Esophagus muscularis mucosa (tissue), 4 donors: ENCODE results near the gene FAR2. TPM values are rescaled to one million over a fixed set of nuclear protein-coding genes. Genes with fewer than 3 reads are reported as not detected.
A peak's percentile ranks its signal among the peaks of the same experiment; 100 is the strongest.

Source experiments
- DNase-seq: peaks from one replicate; pipeline ENCODE4 v3.0.0-alpha.2; 2017; ENCODE audit errors: extremely low spot score
- H3K27ac ChIP-seq, 4 donors: fragments of 200-600 bp; sonication (generic); replicated peaks in 1 of 4; 1 replicate in 3 of 4; 2 replicates in 1 of 4; pipeline ENCODE4 v1.5.1; 2016 to 2019; ENCODE audit warnings: mild to moderate bottlenecking in 1 of 4
- H3K27me3 ChIP-seq, 4 donors: fragments of 200-600 bp; sonication (generic); one replicate each; pipeline versions ENCODE4 v1.5.1 to v1.6.0; 2016 to 2019
- H3K36me3 ChIP-seq, 4 donors: fragments of 200-600 bp; sonication (generic); one replicate each; pipeline ENCODE4 v1.5.1; 2016 to 2019
- H3K4me1 ChIP-seq, 4 donors: fragments of 200-600 bp; sonication (generic); one replicate each; pipeline ENCODE4 v1.5.1; 2016 to 2019
- H3K4me3 ChIP-seq, 4 donors: fragments of 200-600 bp; sonication (generic); 1 replicate in 2 of 4; 2 replicates in 2 of 4; pipeline ENCODE4 v1.5.1; 2016 to 2019; ENCODE audit warnings: mild to moderate bottlenecking in 4 of 4, moderate library complexity in 1 of 4
- H3K9me3 ChIP-seq, 4 donors: fragments of 200-600 bp; sonication (generic); 1 replicate in 3 of 4; 2 replicates in 1 of 4; pipeline ENCODE4 v1.5.1; 2016 to 2019
- CTCF ChIP-seq, 3 experiments: fragments of 200-600 bp in 2 of 3; fragments of 450-650 bp in 1 of 3; sonication (generic) in 2 of 3; IDR thresholded peaks; one replicate each; pipeline ENCODE4 v1.5.1; 2017 to 2019; ENCODE audit warnings: antibody characterized with exemption in 3 of 3, mild to moderate bottlenecking in 2 of 3, moderate library complexity in 1 of 3
- EP300 ChIP-seq: sonication (generic); formaldehyde crosslinking; IDR thresholded peaks from one replicate; pipeline ENCODE4 v1.6.1; 2017; ENCODE audit warnings: antibody characterized with exemption
- POLR2A ChIP-seq: fragments of 450-650 bp; IDR thresholded peaks from one replicate; pipeline ENCODE4 v1.6.1; 2017; ENCODE audit warnings: antibody characterized with exemption, moderate library complexity, mild to moderate bottlenecking, low read depth
- POLR2AphosphoS5 ChIP-seq, 2 donors: sonication (generic); formaldehyde crosslinking; IDR thresholded peaks; one replicate each; pipeline ENCODE4 v1.6.1; 2017; ENCODE audit warnings: antibody characterized with exemption in 2 of 2
- WGBS: methylation state at CpG from one replicate; pipeline ENCODE4 v1.1.5; 2018; 5-methylcytosine and 5-hydroxymethylcytosine counted together
- intact Hi-C: fragments of 100-400 bp; cut with DNase I; formaldehyde crosslinking; loops from one replicate; pipeline ENCODE4 v1.15.1; 2023
- total RNA-seq, 4 donors: library from RNA; depleted of rRNA; stranded (reverse); fragments of >200 nt; gene quantifications; one replicate each; pipeline versions ENCODE4 v1.1.0 to v1.2.1, GENCODE V29; 2016

Gene FAR2
- total RNA-seq, 4 donors from 2014 or later: 11.6 to 15.0 (median 11.9) TPM

GRCh38 chr12:29306682-29307081, 157.6 kb downstream of the FAR2 start:
- H3K36me3 ChIP-seq: peaks cover 0 to 9% (median 2%) of the 10 kb centered on the region in 4 donors
- no peaks in the 10 kb centered on the region for H3K9me3 ChIP-seq
- intact Hi-C loops: no loop called here
- TF ChIP-seq POLR2AphosphoS5 (IDR thresholded peaks at IDR 0.05) (no peak), EP300 (no peak), CTCF (IDR thresholded peaks at IDR 0.05) (no peak), POLR2A (no peak)
- WGBS: 84% methylated on average over 2 of the region's 2 CpGs
- no peak for DNase-seq
- no peaks in the 10 kb centered on the region for H3K4me1 ChIP-seq
- no peak overlapping the region for H3K4me3 ChIP-seq
- H3K27ac ChIP-seq: no peak overlapping the region
- H3K27me3 ChIP-seq: no peaks in the 10 kb centered on the region

DNA sequence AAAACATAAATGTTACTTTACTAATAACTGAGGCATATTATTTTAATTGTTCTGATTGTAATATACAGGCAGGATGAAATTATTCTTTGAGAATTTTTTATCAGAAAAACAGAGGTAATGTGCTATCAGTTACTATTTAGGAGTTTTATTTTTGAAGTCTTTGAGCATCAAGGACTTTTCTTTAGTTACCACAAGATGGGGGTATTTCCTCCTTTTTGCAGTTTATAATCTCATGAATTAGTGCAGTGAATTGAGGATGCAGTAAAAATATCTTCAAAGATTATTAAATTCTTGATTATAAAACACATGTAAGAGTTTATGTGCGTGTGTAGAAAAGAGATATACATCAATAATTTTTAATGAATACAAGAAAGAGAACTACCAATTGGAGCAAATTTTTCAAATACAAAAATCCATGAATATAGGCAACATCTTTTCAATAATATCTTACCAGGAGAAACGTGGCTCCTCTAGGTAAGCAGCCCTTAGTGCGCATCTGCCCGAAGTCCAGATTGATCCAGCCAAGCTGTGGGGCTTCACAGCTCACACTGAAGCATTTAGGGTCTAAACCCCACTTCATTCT, 160.3 kb downstream of the FAR2 start:
- no peak for DNase-seq
- Histone ChIP-seq H3K4me1 (no peaks in the 10 kb centered on the region), H3K27ac (no peak overlapping the region), H3K36me3 (peaks cover 0 to 21% (median 4%) of the 10 kb centered on the region in 4 donors), H3K27me3 (no peaks in the 10 kb centered on the region), H3K4me3 (no peak overlapping the region), H3K9me3 (no peaks in the 10 kb centered on the region)
- no peak for TF ChIP-seq POLR2AphosphoS5 (IDR thresholded peaks at IDR 0.05)
- peak; percentile 15 to 26 (median 16) for TF ChIP-seq CTCF (IDR thresholded peaks at IDR 0.05)
- no peak for TF ChIP-seq EP300
- no peak for TF ChIP-seq POLR2A
- intact Hi-C loops: no loop called here
- 88% methylated on average over 4 of the region's 4 CpGs for WGBS

DNA sequence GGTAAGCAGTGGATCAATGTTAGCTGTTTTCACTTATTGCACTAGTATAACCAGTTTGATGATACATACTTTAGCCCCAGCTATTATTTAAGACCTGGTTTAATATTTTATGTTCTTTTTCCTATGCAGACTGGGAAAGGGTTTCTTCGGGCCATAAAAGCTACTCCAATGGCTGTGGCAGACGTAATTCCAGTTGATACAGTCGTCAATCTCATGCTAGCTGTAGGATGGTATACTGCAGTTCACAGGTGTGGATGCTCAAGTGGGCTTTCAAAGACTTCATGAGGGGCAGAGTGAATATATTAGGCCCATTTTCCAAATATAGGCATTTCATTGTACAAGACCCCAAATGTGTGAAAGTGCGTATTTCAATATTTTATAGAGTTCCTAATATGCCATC, 161.8 kb downstream of the FAR2 start:
- no peak overlapping the region for H3K4me3 ChIP-seq
- no peak overlapping the region for H3K27ac ChIP-seq
- 96% methylated on average over 4 of the region's 4 CpGs for WGBS
- TF ChIP-seq POLR2A (no peak), EP300 (no peak), CTCF (IDR thresholded peaks at IDR 0.05) (no peak), POLR2AphosphoS5 (IDR thresholded peaks at IDR 0.05) (no peak)
- intact Hi-C loops: loop anchor here (10.0 kb wide), 1 partner anchor 166 kb away; the partner anchor contains the start of gene FAR2
- H3K4me1 ChIP-seq: no peaks in the 10 kb centered on the region
- H3K9me3 ChIP-seq: no peaks in the 10 kb centered on the region
- DNase-seq: no peak
- H3K27me3 ChIP-seq: no peaks in the 10 kb centered on the region
- peaks cover 0 to 21% (median 4%) of the 10 kb centered on the region in 4 donors for H3K36me3 ChIP-seq

- Histone ChIP-seq H3K9me3 (no peaks in the 10 kb centered on the region), H3K4me3 (no peak overlapping the region), H3K4me1 (peaks cover 0 to 20% (median 13%) of the 10 kb centered on the region in 4 donors), H3K36me3 (peaks cover 0 to 12% (median 4%) of the 10 kb centered on the region in 4 donors), H3K27ac (no peak overlapping the region), H3K27me3 (no peaks in the 10 kb centered on the region)
- DNase-seq: no peak
- intact Hi-C loops: loop anchor here (10.0 kb wide), 1 partner anchor 170 kb away; the partner anchor contains the start of gene FAR2
- no peak for TF ChIP-seq POLR2AphosphoS5 (IDR thresholded peaks at IDR 0.05)
- no peak for TF ChIP-seq EP300
- no peak for TF ChIP-seq POLR2A
- no peak for TF ChIP-seq CTCF (IDR thresholded peaks at IDR 0.05)
- WGBS: 25% methylated on average over 2 of the region's 2 CpGs
Measured at GRCh38 chr12:29314416-29314815, 165.3 kb downstream of the FAR2 start.
